Muscle layer of duodenum (tissue), 2 donors: ENCODE measurements around the gene ENOSF1.

ENCODE experiments used
- H3K27ac ChIP-seq: one replicate; pipeline ENCODE4 v1.7.0; 2013; ENCODE audit warnings: mild to moderate bottlenecking, low read length
- H3K27me3 ChIP-seq: one replicate; pipeline ENCODE4 v1.7.0; 2013; ENCODE audit warnings: low read depth, mild to moderate bottlenecking, control low read depth, low read length
- H3K36me3 ChIP-seq, 2 donors: one replicate each; pipeline ENCODE4 v1.7.0; 2013; ENCODE audit warnings: low read length in 2 of 2, control low read depth in 1 of 2, mild to moderate bottlenecking in 1 of 2; ENCODE audit not compliant: insufficient read depth in 2 of 2, control insufficient read depth in 1 of 2
- H3K4me1 ChIP-seq, 2 donors: one replicate each; pipeline ENCODE4 v1.7.0; 2013; ENCODE audit warnings: low read length in 2 of 2, mild to moderate bottlenecking in 2 of 2, control low read depth in 1 of 2, moderate library complexity in 1 of 2; ENCODE audit not compliant: insufficient read depth in 2 of 2, control insufficient read depth in 1 of 2
- H3K4me3 ChIP-seq, 2 donors: one replicate each; pipeline ENCODE4 v1.7.0; 2013; ENCODE audit warnings: low read length in 2 of 2, low read depth in 1 of 2, mild to moderate bottlenecking in 1 of 2
- H3K9me3 ChIP-seq, 2 donors: one replicate each; pipeline ENCODE4 v1.7.0; 2013; ENCODE audit warnings: low read length in 2 of 2, control low read depth in 1 of 2, mild to moderate bottlenecking in 1 of 2; ENCODE audit not compliant: control insufficient read depth in 1 of 2
- donor health status: healthy.

ENOSF1 gene

GRCh38 chr18:725646-726045, 13.2 kb upstream of the ENOSF1 start:
- Histone ChIP-seq H3K27me3 (no peaks in the 10 kb centered on the region), H3K4me1 (no peaks in the 10 kb centered on the region), H3K9me3 (no peaks in the 10 kb centered on the region), H3K4me3 (no peak overlapping the region), H3K36me3 (peaks cover under 1 to 10% of the 10 kb centered on the region in 2 donors), H3K27ac (no peak overlapping the region)

- no peaks in the 10 kb centered on the region for H3K4me1 ChIP-seq
- H3K4me3 ChIP-seq: no peak overlapping the region
- peaks cover 0 to 9% of the 10 kb centered on the region in 2 donors for H3K36me3 ChIP-seq
- no peak overlapping the region for H3K27ac ChIP-seq
- no peaks in the 10 kb centered on the region for H3K27me3 ChIP-seq
- H3K9me3 ChIP-seq: no peaks in the 10 kb centered on the region
Observed at GRCh38 chr18:723541-724080, 11.2 kb upstream of the ENOSF1 start.

GRCh38 chr18:717003-717402, 4.6 kb upstream of the ENOSF1 start:
- no peaks in the 10 kb centered on the region for H3K36me3 ChIP-seq
- H3K4me1 ChIP-seq: no peaks in the 10 kb centered on the region
- H3K27ac ChIP-seq: no peak overlapping the region
- no peak overlapping the region for H3K4me3 ChIP-seq
- H3K27me3 ChIP-seq: no peaks in the 10 kb centered on the region
- H3K9me3 ChIP-seq: no peaks in the 10 kb centered on the region

- Histone ChIP-seq H3K36me3 (no peaks in the 10 kb centered on the region), H3K4me1 (peaks cover 0 to 5% of the 10 kb centered on the region in 2 donors), H3K27me3 (no peaks in the 10 kb centered on the region), H3K27ac (no peak overlapping the region), H3K9me3 (no peaks in the 10 kb centered on the region), H3K4me3 (no peak overlapping the region)
Observed at GRCh38 chr18:715626-716025, 3.2 kb upstream of the ENOSF1 start.

GRCh38 chr18:713135-713490, 683 bp upstream of the ENOSF1 start:
- Histone ChIP-seq H3K36me3 (no peaks in the 10 kb centered on the region), H3K4me3 (peak overlapping the region; percentile 30 to 72), H3K27me3 (no peaks in the 10 kb centered on the region), H3K27ac (no peak overlapping the region), H3K9me3 (no peaks in the 10 kb centered on the region), H3K4me1 (peaks cover 5 to 6% of the 10 kb centered on the region in 2 donors)

- peak overlapping the region; percentile 72 to 93 for H3K4me3 ChIP-seq
- H3K4me1 ChIP-seq: peaks cover 5 to 6% of the 10 kb centered on the region in 2 donors
- H3K36me3 ChIP-seq: no peaks in the 10 kb centered on the region
- H3K9me3 ChIP-seq: no peaks in the 10 kb centered on the region
- H3K27ac ChIP-seq: peak overlapping the region; percentile 94
- H3K27me3 ChIP-seq: no peaks in the 10 kb centered on the region
Observed at GRCh38 chr18:711657-712400, 601 bp downstream of the ENOSF1 start.

GRCh38 chr18:711310-711656, 1.1 kb downstream of the ENOSF1 start:
- Histone ChIP-seq H3K9me3 (no peaks in the 10 kb centered on the region), H3K36me3 (no peaks in the 10 kb centered on the region), H3K27ac (peak overlapping the region; percentile 94), H3K4me3 (peak overlapping the region; percentile 72 to 93), H3K27me3 (no peaks in the 10 kb centered on the region), H3K4me1 (peaks cover 5 to 6% of the 10 kb centered on the region in 2 donors)

- Histone ChIP-seq H3K4me3 (peak overlapping the region; percentile 72 to 93), H3K27ac (no peak overlapping the region), H3K9me3 (no peaks in the 10 kb centered on the region), H3K36me3 (no peaks in the 10 kb centered on the region), H3K27me3 (no peaks in the 10 kb centered on the region), H3K4me1 (peaks cover 5 to 6% of the 10 kb centered on the region in 2 donors)
Observed at GRCh38 chr18:710418-711300, 1.8 kb downstream of the ENOSF1 start.

GRCh38 chr18:709771-710170, 2.7 kb downstream of the ENOSF1 start:
- no peak overlapping the region for H3K27ac ChIP-seq
- H3K4me1 ChIP-seq: peaks cover 5 to 6% of the 10 kb centered on the region in 2 donors
- H3K27me3 ChIP-seq: no peaks in the 10 kb centered on the region
- no peak overlapping the region for H3K4me3 ChIP-seq
- H3K36me3 ChIP-seq: peaks cover 8% of the 10 kb centered on the region in 2 donors
- H3K9me3 ChIP-seq: no peaks in the 10 kb centered on the region

GRCh38 chr18:708096-708495, 4.3 kb downstream of the ENOSF1 start:
- Histone ChIP-seq H3K27me3 (no peaks in the 10 kb centered on the region), H3K9me3 (no peaks in the 10 kb centered on the region), H3K4me3 (no peak overlapping the region), H3K4me1 (peaks cover 5 to 8% of the 10 kb centered on the region in 2 donors), H3K36me3 (peaks cover 8 to 10% of the 10 kb centered on the region in 2 donors), H3K27ac (no peak overlapping the region)

GRCh38 chr18:706405-706804, 6.0 kb downstream of the ENOSF1 start:
- Histone ChIP-seq H3K36me3 (peaks cover 8 to 10% of the 10 kb centered on the region in 2 donors), H3K4me1 (peaks cover 3 to 12% of the 10 kb centered on the region in 2 donors), H3K9me3 (no peaks in the 10 kb centered on the region), H3K27ac (no peak overlapping the region), H3K27me3 (no peaks in the 10 kb centered on the region), H3K4me3 (no peak overlapping the region)
